ENCODE data around the gene FGF6.

The FGF6 gene

GRCh38 chr12:4446335-4446734 is 720 bp upstream of the FGF6 start:
- DNase-seq: no peak

DNA sequence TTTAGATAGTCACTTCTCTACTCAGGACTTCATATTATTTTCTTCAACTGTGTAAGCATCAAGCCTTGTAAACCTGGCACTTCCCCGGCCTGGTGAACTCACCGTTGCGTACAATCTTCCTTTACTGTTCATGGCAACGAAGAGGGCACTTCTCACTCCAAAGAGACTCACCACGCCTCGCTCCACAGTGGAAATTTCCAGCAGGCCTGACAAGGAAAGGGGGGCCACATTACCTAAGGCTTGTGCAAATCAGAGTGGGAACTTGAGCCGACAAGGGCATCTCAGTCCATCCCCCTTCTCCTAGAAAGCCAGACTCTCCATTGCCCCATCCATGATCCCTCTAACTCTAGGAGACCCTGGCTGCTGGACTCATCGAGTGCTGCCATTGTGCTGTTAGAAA is 1.6 kb downstream of the FGF6 start:
- no peak for DNase-seq

- no peak for DNase-seq
These were observed 2.0 kb downstream of the FGF6 start for GRCh38 chr12:4443616-4444015.

- no peak for DNase-seq
These were observed 4.0 kb downstream of the FGF6 start for GRCh38 chr12:4441355-4442335.

DNA sequence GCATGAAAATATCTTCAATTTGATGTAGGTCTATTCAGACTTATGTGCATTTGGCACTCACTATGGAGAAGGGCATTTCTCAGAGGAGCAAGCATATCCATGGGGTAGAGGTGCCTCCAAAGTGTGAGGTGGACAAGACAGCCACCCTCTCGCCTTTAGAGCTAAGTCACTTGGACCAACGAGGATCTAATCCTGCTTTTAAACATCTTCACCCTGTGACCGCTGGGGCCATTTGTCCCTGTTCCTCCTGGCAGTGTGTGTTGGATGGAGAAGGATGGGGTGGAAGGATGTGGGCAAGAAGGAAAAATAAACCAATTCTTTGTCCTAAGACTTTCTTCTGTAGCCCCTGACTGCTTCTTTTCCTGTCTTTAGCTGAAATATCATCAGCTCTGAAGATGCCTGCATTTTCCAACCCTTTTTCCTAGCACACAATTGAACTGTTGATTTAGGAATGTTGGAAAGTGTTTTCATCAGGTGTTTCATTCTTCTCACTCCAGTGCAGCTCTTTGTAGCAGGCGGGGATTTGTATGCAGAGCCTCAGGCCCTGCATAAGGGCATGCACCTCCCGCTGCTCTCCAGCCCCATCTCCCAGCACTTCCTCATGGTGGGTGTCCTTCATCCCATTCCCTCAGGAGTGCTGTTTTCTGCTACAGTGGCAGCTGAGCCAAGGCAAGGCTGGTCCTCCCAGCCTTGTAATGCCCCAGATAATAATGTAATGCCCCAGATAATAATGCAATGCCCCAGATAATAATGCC is 5.3 kb downstream of the FGF6 start:
- no peak for DNase-seq

GRCh38 chr12:4439736-4440135 is 5.9 kb downstream of the FGF6 start:
- DNase-seq: no peak

GRCh38 chr12:4438834-4439596 is 6.6 kb downstream of the FGF6 start:
- DNase-seq: no peak

GRCh38 chr12:4435537-4435936 is 10.1 kb downstream of the FGF6 start:
- DNase-seq: no peak

DNA sequence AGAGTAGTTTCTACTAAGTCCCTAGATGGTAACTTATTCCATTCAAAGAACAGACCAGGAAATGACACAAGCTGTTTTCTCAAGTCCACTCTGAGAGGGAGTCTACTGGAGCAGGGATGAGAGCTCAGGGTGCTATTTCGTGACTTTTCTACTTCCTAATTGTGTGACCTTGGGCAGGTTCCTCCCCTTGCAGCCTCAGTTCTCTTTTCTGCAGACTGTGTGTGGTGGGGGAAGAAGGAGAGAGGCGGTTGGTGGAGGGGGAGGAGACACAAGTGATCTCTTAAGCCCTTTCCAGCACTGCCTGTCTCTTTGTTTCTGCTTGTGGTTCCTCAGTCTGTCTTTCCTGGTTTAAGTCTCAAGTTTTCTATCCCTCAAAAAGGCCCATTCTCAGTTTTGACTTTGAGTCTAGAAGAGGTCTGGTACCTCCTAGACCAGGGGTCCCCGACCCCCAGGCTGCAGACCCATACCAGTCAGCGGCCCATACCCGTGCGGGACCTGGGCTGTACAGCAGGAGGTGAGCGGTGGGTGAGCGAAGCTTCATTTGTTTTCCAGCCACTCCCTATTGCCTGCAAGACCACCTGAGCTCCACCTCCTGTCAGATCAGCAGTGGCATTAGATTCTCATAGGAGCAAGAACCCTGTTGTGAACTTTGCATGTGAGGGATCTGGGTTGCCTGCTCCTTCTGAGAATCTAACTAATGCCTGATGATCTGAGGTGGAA is 10.7 kb downstream of the FGF6 start:
- no peak for DNase-seq

GRCh38 chr12:4434301-4434700 is 11.3 kb downstream of the FGF6 start:
- no peak for DNase-seq

DNA sequence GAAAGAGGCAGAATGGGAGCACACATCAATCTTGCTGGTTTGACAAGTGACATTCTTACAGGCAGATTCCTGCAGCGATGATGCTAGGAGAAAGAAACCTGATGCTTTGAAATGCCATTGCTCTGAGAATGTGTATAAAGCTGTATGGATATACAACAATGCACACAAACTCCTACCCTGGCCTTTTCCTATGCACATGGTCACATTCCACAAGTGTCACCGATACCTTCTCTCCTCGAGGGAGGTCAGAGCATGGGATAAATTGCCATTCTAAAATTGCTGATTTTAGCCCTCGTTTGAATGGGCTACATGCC is 11.9 kb downstream of the FGF6 start:
- no peak for DNase-seq

GRCh38 chr12:4432878-4433744 is 12.5 kb downstream of the FGF6 start:
- no peak for DNase-seq

DNA sequence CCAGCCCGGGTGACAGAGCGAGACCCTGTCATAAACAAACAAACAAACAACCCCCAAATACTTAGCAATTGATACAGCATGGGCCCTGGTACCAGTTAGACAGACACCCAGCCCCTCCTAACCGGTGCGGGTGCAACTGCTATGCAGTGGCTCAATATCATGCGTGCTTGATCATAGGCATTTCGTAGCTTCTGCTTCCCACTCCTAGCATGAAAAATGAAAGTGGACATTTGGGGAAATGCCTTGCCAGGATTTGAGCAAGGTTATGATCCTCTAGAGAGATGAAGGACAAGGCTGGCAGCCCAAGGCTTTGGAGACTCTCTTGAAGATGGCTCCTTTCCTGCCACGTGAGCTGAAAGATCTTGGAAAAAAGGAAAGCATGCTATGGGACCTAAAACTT is 13.7 kb downstream of the FGF6 start:
- no peak for DNase-seq

- no peak for DNase-seq
These were observed 14.2 kb downstream of the FGF6 start for GRCh38 chr12:4431436-4431835.

GRCh38 chr12:4424422-4424821 is 21.2 kb downstream of the FGF6 start:
- DNase-seq: no peak

GRCh38 chr12:4423528-4424195 is 22.0 kb downstream of the FGF6 start:
- DNase-seq: no peak

DNA sequence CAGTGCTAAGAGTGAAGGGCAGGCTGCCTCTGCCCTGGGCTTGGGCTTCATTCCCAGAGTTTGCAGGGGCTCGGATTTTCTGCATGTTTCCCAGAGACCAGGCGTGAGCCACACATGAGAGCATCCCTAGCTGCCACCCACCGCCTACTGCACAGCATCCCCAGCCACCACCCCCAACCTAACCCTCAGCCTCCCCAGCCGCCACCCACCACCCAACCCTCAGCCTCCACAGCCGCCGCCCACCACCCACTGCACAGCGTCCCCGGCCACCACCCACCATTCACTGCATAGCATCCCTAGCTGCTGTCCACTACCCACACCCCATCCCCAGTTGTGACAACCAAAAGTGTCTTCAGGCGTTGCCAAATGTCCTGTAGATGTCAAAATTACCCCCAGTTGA is 22.6 kb downstream of the FGF6 start:
- no peak for DNase-seq

DNA sequence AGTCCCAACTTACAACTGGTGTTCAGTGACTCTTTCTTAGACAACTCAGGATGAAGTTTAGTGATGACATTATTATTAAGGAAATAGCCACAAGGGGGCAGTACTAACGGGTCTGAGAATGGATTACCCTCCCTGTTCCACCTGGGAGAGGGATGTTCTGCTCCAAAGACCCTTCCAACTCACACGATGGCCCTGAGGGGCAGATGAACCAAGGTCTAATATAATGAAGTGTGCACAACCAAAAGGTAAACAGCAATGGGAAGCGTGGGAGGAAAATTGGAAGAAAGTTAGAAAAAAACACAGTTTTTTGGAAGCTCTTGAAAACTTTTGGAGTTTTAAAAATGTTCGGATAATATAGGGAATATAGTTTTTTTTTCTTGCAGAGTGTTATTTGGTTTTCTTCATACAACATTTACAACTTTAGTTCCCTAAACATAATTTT is 24.0 kb downstream of the FGF6 start:
- no peak for DNase-seq

DNA sequence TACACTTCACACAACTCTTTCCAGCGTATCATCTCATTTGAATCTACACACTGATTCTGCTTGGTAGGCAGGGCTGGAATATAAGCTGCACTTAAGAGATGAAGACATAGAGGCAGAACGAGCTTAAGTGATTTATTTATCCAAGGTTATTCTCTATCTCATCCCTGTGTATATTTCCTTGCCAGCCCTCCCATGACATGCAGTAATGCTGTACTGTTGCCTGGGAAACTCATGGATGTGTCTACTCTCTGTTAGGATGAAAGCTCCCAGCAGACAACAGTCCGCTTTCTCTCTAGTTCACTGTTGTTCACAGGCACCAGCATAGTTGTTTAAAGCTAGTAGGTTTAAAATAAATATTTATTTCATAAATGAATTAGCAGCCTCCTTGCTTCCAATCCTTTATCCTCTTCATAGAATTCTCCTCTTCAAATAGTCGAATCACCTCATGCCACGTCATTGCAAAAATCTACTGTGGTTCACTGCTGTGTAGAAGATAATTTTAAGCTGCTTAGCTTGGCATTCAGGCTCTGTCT is 25.4 kb downstream of the FGF6 start:
- no peak for DNase-seq

DNA sequence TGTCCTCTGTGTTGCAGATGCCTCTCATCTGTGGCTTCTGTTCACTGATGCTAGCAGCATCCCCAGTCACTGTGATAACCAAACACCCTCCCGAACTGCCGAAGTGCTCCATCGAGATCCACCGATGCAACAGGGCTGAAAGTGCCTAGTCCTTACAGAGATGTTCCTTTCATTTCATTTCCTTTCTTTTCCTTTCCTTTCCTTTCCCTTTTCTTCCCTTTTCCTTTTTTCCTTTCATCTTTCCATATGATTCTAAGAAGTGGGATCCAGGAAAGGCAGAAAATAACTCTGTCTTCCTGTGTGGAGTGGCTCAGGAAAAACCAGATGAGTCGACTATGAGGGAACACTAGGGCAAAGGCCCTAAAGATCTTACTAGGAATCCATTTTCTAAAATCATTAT is 26.7 kb downstream of the FGF6 start:
- no peak for DNase-seq

DNA sequence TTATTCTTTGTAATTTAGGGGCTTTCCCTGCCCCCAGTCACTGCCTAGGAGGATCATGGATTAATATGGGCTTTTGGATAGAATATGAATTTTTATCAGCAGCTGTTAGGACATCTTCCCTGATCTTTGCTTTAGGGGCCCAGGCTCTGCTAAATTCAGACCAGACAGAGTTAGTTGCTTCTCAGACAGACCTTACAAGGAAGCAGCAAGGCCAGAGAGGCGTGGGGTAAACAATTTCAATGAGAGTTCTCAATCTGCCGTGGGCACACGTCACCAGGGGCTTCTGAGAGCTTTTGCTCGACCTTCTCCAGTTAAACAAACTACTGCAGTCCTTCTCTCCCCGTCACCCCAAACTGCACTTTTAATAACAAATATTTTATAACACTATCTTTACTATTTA is 27.7 kb downstream of the FGF6 start:
- no peak for DNase-seq

Measured in activated CD8-positive, alpha-beta memory T cell treated with anti-CD3 and anti-CD28 coated beads, Interleukin-2, amount 50 U/mL, for 4 hours (primary cell).